Measurements from ENCODE around the gene MNAT1. TPM values are rescaled to one million over a fixed set of nuclear protein-coding genes. Genes with fewer than 3 reads are reported as not detected.

Gene MNAT1
- total RNA-seq, 1 donor from 2014 or later, result 32.7 TPM

- no peaks in the 10 kb centered on the region for H3K9me3 Mint-ChIP-seq
- no peak overlapping the region for H3K4me3 Mint-ChIP-seq
- TF ChIP-seq CTCF (conservative IDR thresholded peaks at IDR 0.05), result no peak
- no peaks in the 10 kb centered on the region for H3K4me1 Mint-ChIP-seq (ENCODE audit: unreplicated experiment)
- no peaks in the 10 kb centered on the region for H3K27me3 Mint-ChIP-seq
- H3K36me3 Mint-ChIP-seq, result peaks cover 14% of the 10 kb centered on the region
- DNase-seq (ENCODE audit: extremely low spot score, unreplicated experiment), result no peak
- no peak overlapping the region for H3K27ac Mint-ChIP-seq
These were observed 61.9 kb downstream of the MNAT1 start for GRCh38 chr14:60796434-60796833.

GRCh38 chr14:60800409-60800808 is 65.8 kb downstream of the MNAT1 start:
- no peaks in the 10 kb centered on the region for H3K9me3 Mint-ChIP-seq
- no peak for TF ChIP-seq CTCF (conservative IDR thresholded peaks at IDR 0.05)
- H3K36me3 Mint-ChIP-seq, result peaks cover 29% of the 10 kb centered on the region
- H3K4me3 Mint-ChIP-seq, result no peak overlapping the region
- no peak overlapping the region for H3K27ac Mint-ChIP-seq
- DNase-seq (ENCODE audit: extremely low spot score, unreplicated experiment), result no peak
- H3K27me3 Mint-ChIP-seq, result no peaks in the 10 kb centered on the region
- H3K4me1 Mint-ChIP-seq (ENCODE audit: unreplicated experiment), result peaks cover 4% of the 10 kb centered on the region

- Mint-ChIP-seq H3K27me3 (no peaks in the 10 kb centered on the region), H3K4me3 (no peak overlapping the region), H3K27ac (no peak overlapping the region), H3K36me3 (peaks cover 33% of the 10 kb centered on the region), H3K4me1 (ENCODE audit: unreplicated experiment) (peaks cover 15% of the 10 kb centered on the region), H3K9me3 (no peaks in the 10 kb centered on the region)
- no peak for DNase-seq (ENCODE audit: extremely low spot score, unreplicated experiment)
- TF ChIP-seq CTCF (conservative IDR thresholded peaks at IDR 0.05), result no peak
These were observed 69.3 kb downstream of the MNAT1 start for GRCh38 chr14:60803871-60804270.

GRCh38 chr14:60805841-60806430 is 71.4 kb downstream of the MNAT1 start:
- no peaks in the 10 kb centered on the region for H3K9me3 Mint-ChIP-seq
- no peaks in the 10 kb centered on the region for H3K27me3 Mint-ChIP-seq
- peaks cover 29% of the 10 kb centered on the region for H3K36me3 Mint-ChIP-seq
- DNase-seq (ENCODE audit: extremely low spot score, unreplicated experiment), result no peak
- no peak overlapping the region for H3K27ac Mint-ChIP-seq
- H3K4me3 Mint-ChIP-seq, result no peak overlapping the region
- H3K4me1 Mint-ChIP-seq (ENCODE audit: unreplicated experiment), result peaks cover 15% of the 10 kb centered on the region
- TF ChIP-seq CTCF (conservative IDR thresholded peaks at IDR 0.05), result no peak

- no peak for DNase-seq (ENCODE audit: extremely low spot score, unreplicated experiment)
- H3K9me3 Mint-ChIP-seq, result no peaks in the 10 kb centered on the region
- H3K27ac Mint-ChIP-seq, result no peak overlapping the region
- peaks cover 26% of the 10 kb centered on the region for H3K36me3 Mint-ChIP-seq
- TF ChIP-seq CTCF (conservative IDR thresholded peaks at IDR 0.05), result no peak
- H3K4me3 Mint-ChIP-seq, result no peak overlapping the region
- peaks cover 15% of the 10 kb centered on the region for H3K4me1 Mint-ChIP-seq (ENCODE audit: unreplicated experiment)
- H3K27me3 Mint-ChIP-seq, result no peaks in the 10 kb centered on the region
These were observed 72.7 kb downstream of the MNAT1 start for GRCh38 chr14:60807247-60807646.

- Mint-ChIP-seq H3K27me3 (no peaks in the 10 kb centered on the region), H3K9me3 (no peaks in the 10 kb centered on the region), H3K36me3 (peaks cover 29% of the 10 kb centered on the region), H3K4me3 (no peak overlapping the region), H3K27ac (no peak overlapping the region), H3K4me1 (ENCODE audit: unreplicated experiment) (peaks cover 11% of the 10 kb centered on the region)
- no peak for DNase-seq (ENCODE audit: extremely low spot score, unreplicated experiment)
- no peak for TF ChIP-seq CTCF (conservative IDR thresholded peaks at IDR 0.05)
These were observed 73.4 kb downstream of the MNAT1 start for GRCh38 chr14:60807971-60808370.

Data from type B pancreatic cell (in vitro differentiated cells).